HepG2 (cell line): ENCODE data around the gene GPER1. TPM values are rescaled to one million over a fixed set of nuclear protein-coding genes. Genes with fewer than 3 reads are reported as not detected.
A peak's percentile ranks its signal among the peaks of the same experiment; 100 is the strongest.

ENCODE experiments used
- FOXA1 ChIP-seq, 2 experiments: fragments of 450-650 bp in 1 of 2; sonication (generic) in 1 of 2; formaldehyde crosslinking in 1 of 2; IDR thresholded peaks; 2 replicates each; pipeline versions ENCODE4 v1.4.0 to v1.6.1; 2016 to 2020; ENCODE audit warnings: missing genetic modification reagents in 1 of 2
- FOXK1 ChIP-seq: sonication (generic); formaldehyde crosslinking; IDR thresholded peaks from 2 replicates; pipeline ENCODE4 v1.4.0; 2020; ENCODE audit warnings: low read depth, missing genetic modification reagents, borderline replicate concordance
- KAT2B ChIP-seq: fragments of 150-350 bp; IDR thresholded peaks from 2 replicates; pipeline ENCODE4 v1.6.1; 2014; ENCODE audit warnings: low read depth, low read length, borderline replicate concordance
- NFATC3 ChIP-seq: sonication (generic); formaldehyde crosslinking; IDR thresholded peaks from 2 replicates; pipeline ENCODE4 v1.5.1; 2020; ENCODE audit warnings: mild to moderate bottlenecking, missing genetic modification reagents
- SP2 ChIP-seq: sonication (generic); formaldehyde crosslinking; IDR thresholded peaks from 2 replicates; pipeline ENCODE4 v1.5.1; 2020; ENCODE audit warnings: mild to moderate bottlenecking, missing genetic modification reagents
- TCF7 ChIP-seq: sonication (generic); IDR thresholded peaks from 2 replicates; pipeline ENCODE4 v1.6.1; 2016; ENCODE audit warnings: antibody characterized with exemption, low read depth
- ZFP62 ChIP-seq: sonication (generic); formaldehyde crosslinking; IDR thresholded peaks from 2 replicates; pipeline ENCODE4 v1.4.0; 2020; ENCODE audit warnings: missing genetic modification reagents
- ZNF142 ChIP-seq: sonication (generic); formaldehyde crosslinking; IDR thresholded peaks from 2 replicates; pipeline ENCODE4 v1.4.0; 2020; ENCODE audit warnings: missing genetic modification reagents
- ZNF230 ChIP-seq: sonication (generic); formaldehyde crosslinking; IDR thresholded peaks from 2 replicates; pipeline ENCODE4 v1.4.0; 2020; ENCODE audit warnings: mild to moderate bottlenecking, missing genetic modification reagents
- ZNF292 ChIP-seq: sonication (generic); formaldehyde crosslinking; IDR thresholded peaks from 2 replicates; pipeline ENCODE4 v1.8.1; 2022; ENCODE audit warnings: mild to moderate bottlenecking, low read depth, missing genetic modification reagents, borderline replicate concordance
- ZNF484 ChIP-seq: sonication (generic); formaldehyde crosslinking; IDR thresholded peaks from 2 replicates; pipeline ENCODE4 v1.5.1; 2020; ENCODE audit warnings: mild to moderate bottlenecking, low read depth, missing genetic modification reagents, borderline replicate concordance
- ZNF556 ChIP-seq: sonication (generic); formaldehyde crosslinking; IDR thresholded peaks from 2 replicates; pipeline ENCODE4 v1.4.0; 2020; ENCODE audit warnings: mild to moderate bottlenecking, missing genetic modification reagents, borderline replicate concordance
- polyA plus RNA-seq, 8 experiments: library from polyadenylated mRNA; depleted of rRNA in 3 of 8; stranded (reverse) in 7 of 8; unstranded in 1 of 8; fragments of >200 nt; fragmentation: Illumina TruSeq in 4 of 8; extraction: Trizol in 4 of 8; gene quantifications; 2 replicates each; pipeline versions ENCODE4 v1.2.1 to v1.2.3, GENCODE V29; 2011 to 2016; ENCODE audit warnings: low read depth in 4 of 8, missing spikeins in 1 of 8, mixed read lengths in 1 of 8; ENCODE audit not compliant: insufficient read depth in 1 of 8
- total RNA-seq, 5 experiments: library from RNA; depleted of rRNA; stranded (reverse); fragments of >200 nt; fragmentation: Illumina TruSeq; extraction: Trizol; gene quantifications; 2 replicates each; pipeline ENCODE4 v1.2.3, GENCODE V29; 2016; ENCODE audit warnings: low read depth in 1 of 5
- TF ChIP-seq, protein P1 (sequence below): sonication (generic); formaldehyde crosslinking; IDR thresholded peaks from 2 replicates; pipeline ENCODE4 v1.8.1; 2023; ENCODE audit warnings: mild to moderate bottlenecking, missing genetic modification reagents
- TF ChIP-seq, protein P2 (sequence below), 2 experiments: sonication (generic) in 1 of 2; formaldehyde crosslinking in 1 of 2; IDR thresholded peaks; 2 replicates each; pipeline versions ENCODE4 v1.4.0 to v1.6.1; 2018 to 2020; ENCODE audit warnings: missing genetic modification reagents in 2 of 2, borderline replicate concordance in 1 of 2, low read depth in 1 of 2, mild to moderate bottlenecking in 1 of 2, missing biosample characterization in 1 of 2
- TF ChIP-seq, protein P3 (sequence below): sonication (generic); formaldehyde crosslinking; IDR thresholded peaks from 2 replicates; pipeline ENCODE4 v1.4.0; 2020; ENCODE audit warnings: mild to moderate bottlenecking, low read depth, missing genetic modification reagents

The GPER1 gene
- total and polyA plus RNA-seq, 2 of the 13 experiments (the other 11 are each of a cell fraction or from before 2014, with no cell fraction given) = 12.7 to 19.7 TPM

GRCh38 chr7:1086588-1087464, 1.1 kb upstream of the GPER1 start (continued):
- TF ChIP-seq, protein P1, sequence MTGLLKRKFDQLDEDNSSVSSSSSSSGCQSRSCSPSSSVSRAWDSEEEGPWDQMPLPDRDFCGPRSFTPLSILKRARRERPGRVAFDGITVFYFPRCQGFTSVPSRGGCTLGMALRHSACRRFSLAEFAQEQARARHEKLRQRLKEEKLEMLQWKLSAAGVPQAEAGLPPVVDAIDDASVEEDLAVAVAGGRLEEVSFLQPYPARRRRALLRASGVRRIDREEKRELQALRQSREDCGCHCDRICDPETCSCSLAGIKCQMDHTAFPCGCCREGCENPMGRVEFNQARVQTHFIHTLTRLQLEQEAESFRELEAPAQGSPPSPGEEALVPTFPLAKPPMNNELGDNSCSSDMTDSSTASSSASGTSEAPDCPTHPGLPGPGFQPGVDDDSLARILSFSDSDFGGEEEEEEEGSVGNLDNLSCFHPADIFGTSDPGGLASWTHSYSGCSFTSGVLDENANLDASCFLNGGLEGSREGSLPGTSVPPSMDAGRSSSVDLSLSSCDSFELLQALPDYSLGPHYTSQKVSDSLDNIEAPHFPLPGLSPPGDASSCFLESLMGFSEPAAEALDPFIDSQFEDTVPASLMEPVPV = 0 out of 2 replicates have a peak, but pooled peaks have one; percentile 46
- TF ChIP-seq FOXK1 (CRISPR knock-in tag) (0 out of 2 replicates have a peak, but pooled peaks have one; percentile 6), ZNF556 (CRISPR knock-in tag) (no peak; the same call in 1 of the 2 replicates), NFATC3 (CRISPR knock-in tag) (peak; percentile 17; the same call in 1 of the 2 replicates), ZNF292 (CRISPR knock-in tag) (peak; percentile 59; the same call in 1 of the 2 replicates), FOXA1 (IDR thresholded peaks at IDR 0.05) (no peak), FOXA1 (CRISPR knock-in tag; IDR thresholded peaks at IDR 0.05) (no peak), TCF7 (no peak), ZNF142 (CRISPR knock-in tag) (no peak), ZFP62 (no peak), ZNF230 (0 out of 2 replicates have a peak, but pooled peaks have one; percentile 44), SP2 (0 out of 2 replicates have a peak, but pooled peaks have one; percentile 27), KAT2B (no peak), ZNF484 (CRISPR knock-in tag) (no peak)
- TF ChIP-seq, protein P2, sequence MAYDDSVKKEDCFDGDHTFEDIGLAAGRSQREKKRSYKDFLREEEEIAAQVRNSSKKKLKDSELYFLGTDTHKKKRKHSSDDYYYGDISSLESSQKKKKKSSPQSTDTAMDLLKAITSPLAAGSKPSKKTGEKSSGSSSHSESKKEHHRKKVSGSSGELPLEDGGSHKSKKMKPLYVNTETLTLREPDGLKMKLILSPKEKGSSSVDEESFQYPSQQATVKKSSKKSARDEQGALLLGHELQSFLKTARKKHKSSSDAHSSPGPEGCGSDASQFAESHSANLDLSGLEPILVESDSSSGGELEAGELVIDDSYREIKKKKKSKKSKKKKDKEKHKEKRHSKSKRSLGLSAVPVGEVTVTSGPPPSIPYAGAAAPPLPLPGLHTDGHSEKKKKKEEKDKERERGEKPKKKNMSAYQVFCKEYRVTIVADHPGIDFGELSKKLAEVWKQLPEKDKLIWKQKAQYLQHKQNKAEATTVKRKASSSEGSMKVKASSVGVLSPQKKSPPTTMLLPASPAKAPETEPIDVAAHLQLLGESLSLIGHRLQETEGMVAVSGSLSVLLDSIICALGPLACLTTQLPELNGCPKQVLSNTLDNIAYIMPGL (CRISPR knock-in tag; IDR thresholded peaks at IDR 0.05; ENCODE audit: borderline replicate concordance in 1 of 2, low read depth in 1 of 2) = peak; percentile 96 to 98
- TF ChIP-seq, protein P3, sequence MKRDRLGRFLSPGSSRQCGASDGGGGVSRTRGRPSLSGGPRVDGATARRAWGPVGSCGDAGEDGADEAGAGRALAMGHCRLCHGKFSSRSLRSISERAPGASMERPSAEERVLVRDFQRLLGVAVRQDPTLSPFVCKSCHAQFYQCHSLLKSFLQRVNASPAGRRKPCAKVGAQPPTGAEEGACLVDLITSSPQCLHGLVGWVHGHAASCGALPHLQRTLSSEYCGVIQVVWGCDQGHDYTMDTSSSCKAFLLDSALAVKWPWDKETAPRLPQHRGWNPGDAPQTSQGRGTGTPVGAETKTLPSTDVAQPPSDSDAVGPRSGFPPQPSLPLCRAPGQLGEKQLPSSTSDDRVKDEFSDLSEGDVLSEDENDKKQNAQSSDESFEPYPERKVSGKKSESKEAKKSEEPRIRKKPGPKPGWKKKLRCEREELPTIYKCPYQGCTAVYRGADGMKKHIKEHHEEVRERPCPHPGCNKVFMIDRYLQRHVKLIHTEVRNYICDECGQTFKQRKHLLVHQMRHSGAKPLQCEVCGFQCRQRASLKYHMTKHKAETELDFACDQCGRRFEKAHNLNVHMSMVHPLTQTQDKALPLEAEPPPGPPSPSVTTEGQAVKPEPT (CRISPR knock-in tag) = 0 out of 2 replicates have a peak, but pooled peaks have one; percentile 36
